ENCODE measurements around the gene HS3ST4. TPM values are rescaled to one million over a fixed set of nuclear protein-coding genes. Genes with fewer than 3 reads are reported as not detected.

Gene HS3ST4
- total and polyA plus RNA-seq, 2 of the 8 experiments (the other 6 are each of a cell fraction or from before 2014, with no cell fraction given), result 1.9 to 3.3 TPM

DNA sequence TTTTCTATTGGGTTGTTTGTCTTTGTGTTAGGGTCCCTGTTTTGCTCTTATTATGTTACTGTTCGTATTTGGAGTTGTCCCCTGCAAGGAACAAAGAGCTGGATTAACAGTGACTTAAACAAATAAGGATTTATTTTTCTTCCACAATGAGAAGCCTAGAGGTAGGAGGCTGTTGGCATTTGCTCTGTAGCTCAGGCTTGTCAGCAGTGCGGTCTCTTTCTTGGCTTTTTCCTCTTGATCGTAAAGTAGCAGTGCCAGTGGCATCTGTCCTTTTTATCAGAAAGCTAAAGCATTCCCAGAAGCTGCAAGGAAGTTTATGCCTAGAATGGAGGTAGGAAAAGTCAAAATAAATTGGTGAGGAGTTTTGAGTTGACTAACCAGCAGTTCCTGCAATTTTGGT lies 154.1 kb downstream of the HS3ST4 start (continued):
- TF ChIP-seq POLR2AphosphoS5 (IDR thresholded peaks at IDR 0.05; ENCODE audit: low read depth, low read length) (no peak), EGR1 (IDR thresholded peaks at IDR 0.05; ENCODE audit: borderline replicate concordance, low read depth, low read length) (no peak), CBX8 (IDR thresholded peaks at IDR 0.05; ENCODE audit: borderline replicate concordance, low read depth, low read length) (no peak)
